Tibial nerve (tissue), 4 donors: Measurements from ENCODE around the gene ABCA4. TPM values are rescaled to one million over a fixed set of nuclear protein-coding genes. Genes with fewer than 3 reads are reported as not detected.

ENCODE experiments used
- DNase-seq, 2 donors: peaks; one replicate each; pipeline ENCODE4 v3.0.0-alpha.2; 2019; ENCODE audit warnings: low spot score in 2 of 2
- H3K27ac ChIP-seq, 4 donors: fragments of 200-600 bp; sonication (generic) in 3 of 4; one replicate each; pipeline ENCODE4 v1.5.1; 2017 to 2019; ENCODE audit warnings: mild to moderate bottlenecking in 1 of 4
- H3K27me3 ChIP-seq, 2 donors: fragments of 200-600 bp; sonication (generic) in 1 of 2; one replicate each; pipeline versions ENCODE4 v1.5.1 to v1.6.0; 2017 to 2019
- H3K36me3 ChIP-seq, 3 donors: fragments of 200-600 bp; sonication (generic); one replicate each; pipeline ENCODE4 v1.5.1; 2018 to 2019
- H3K4me1 ChIP-seq, 4 donors: fragments of 200-600 bp; sonication (generic) in 3 of 4; one replicate each; pipeline ENCODE4 v1.5.1; 2017 to 2019
- H3K4me3 ChIP-seq, 4 donors: fragments of 200-600 bp; sonication (generic) in 3 of 4; one replicate each; pipeline ENCODE4 v1.5.1; 2017 to 2019; ENCODE audit warnings: mild to moderate bottlenecking in 1 of 4, moderate library complexity in 1 of 4
- H3K9me3 ChIP-seq, 4 donors: fragments of 200-600 bp; sonication (generic) in 3 of 4; one replicate each; pipeline ENCODE4 v1.5.1; 2017 to 2019
- CTCF ChIP-seq, 5 experiments: fragments of 200-600 bp in 3 of 5; fragments of 450-650 bp in 2 of 5; sonication (generic) in 3 of 5; IDR thresholded peaks; one replicate each; pipeline ENCODE4 v1.5.1; 2016 to 2019; ENCODE audit warnings: antibody characterized with exemption in 5 of 5, mild to moderate bottlenecking in 3 of 5, moderate library complexity in 2 of 5
- EP300 ChIP-seq, 2 donors: sonication (generic); formaldehyde crosslinking; IDR thresholded peaks; one replicate each; pipeline ENCODE4 v1.6.1; 2017; ENCODE audit warnings: antibody characterized with exemption in 2 of 2, mild to moderate bottlenecking in 1 of 2
- POLR2A ChIP-seq, 2 donors: fragments of 450-650 bp; IDR thresholded peaks; one replicate each; pipeline ENCODE4 v1.6.1; 2017; ENCODE audit warnings: antibody characterized with exemption in 2 of 2, mild to moderate bottlenecking in 2 of 2, moderate library complexity in 2 of 2
- WGBS, 2 donors: methylation state at CpG; one replicate each; pipeline ENCODE4 v1.1.5; 2018; 5-methylcytosine and 5-hydroxymethylcytosine counted together
- total RNA-seq, 4 donors: library from RNA; depleted of rRNA; stranded (reverse); fragments of >200 nt; gene quantifications; one replicate each; pipeline ENCODE4 v1.1.0, GENCODE V29; 2016

ABCA4 gene
- total RNA-seq, 4 donors from 2014 or later = 0.20 to 0.21 TPM; not detected in 2

GRCh38 chr1:94039871-94040569, 80.9 kb downstream of the ABCA4 start:
- H3K27ac ChIP-seq = peak overlapping the region; percentile 11 to 74 (median 38)

GRCh38 chr1:94039514-94039870, 81.5 kb downstream of the ABCA4 start:
- Histone ChIP-seq H3K36me3 (no peaks in the 10 kb centered on the region), H3K4me1 (peaks cover 0 to 53% (median 4%) of the 10 kb centered on the region in 4 donors), H3K27ac (peak overlapping the region in 3 of 4 donors; percentile 28 to 74 (median 48)), H3K27me3 (no peaks in the 10 kb centered on the region), H3K9me3 (no peaks in the 10 kb centered on the region), H3K4me3 (no peak overlapping the region)
- 6 to 8% methylated on average over 4 of the region's 4 CpGs for WGBS, 2 donors
- DNase-seq = peak; percentile 74 to 80
- peak; percentile 58 to 85 (median 76) for TF ChIP-seq CTCF (IDR thresholded peaks at IDR 0.05)
- TF ChIP-seq EP300 (IDR thresholded peaks at IDR 0.05) = peak in 1 of 2 donors; percentile 36
- no peak for TF ChIP-seq POLR2A (IDR thresholded peaks at IDR 0.05)

More at GRCh38 chr1:94039871-94040569, 80.9 kb downstream of the ABCA4 start:
- Histone ChIP-seq H3K27me3 (no peaks in the 10 kb centered on the region), H3K36me3 (no peaks in the 10 kb centered on the region), H3K9me3 (no peaks in the 10 kb centered on the region), H3K4me3 (no peak overlapping the region), H3K4me1 (peaks cover 0 to 59% (median 9%) of the 10 kb centered on the region in 4 donors)
- WGBS, 2 donors = 76% methylated on average over 11 of the region's 11 CpGs
- DNase-seq = peak in 1 of 2 donors; percentile 47
- no peak for TF ChIP-seq POLR2A (IDR thresholded peaks at IDR 0.05)
- TF ChIP-seq CTCF (IDR thresholded peaks at IDR 0.05) = no peak
- peak in 1 of 2 donors; percentile 9 for TF ChIP-seq EP300 (IDR thresholded peaks at IDR 0.05)

- no peaks in the 10 kb centered on the region for H3K9me3 ChIP-seq
- no peaks in the 10 kb centered on the region for H3K36me3 ChIP-seq
- no peak for DNase-seq
- 37 to 40% methylated on average over 3 of the region's 3 CpGs for WGBS, 2 donors
- peaks cover 0 to 47% (median 0%) of the 10 kb centered on the region in 4 donors for H3K4me1 ChIP-seq
- H3K27me3 ChIP-seq = no peaks in the 10 kb centered on the region
- H3K27ac ChIP-seq = peak overlapping the region in 3 of 4 donors; percentile 48 to 74 (median 50)
- TF ChIP-seq POLR2A (IDR thresholded peaks at IDR 0.05) = no peak
- peak in 1 of 2 donors; percentile 52 for TF ChIP-seq EP300 (IDR thresholded peaks at IDR 0.05)
- no peak overlapping the region for H3K4me3 ChIP-seq
Measured at GRCh38 chr1:94038511-94038910, 82.4 kb downstream of the ABCA4 start.

GRCh38 chr1:94037392-94038229, 83.3 kb downstream of the ABCA4 start:
- Histone ChIP-seq H3K27me3 (no peaks in the 10 kb centered on the region), H3K4me1 (peaks cover 0 to 41% (median 0%) of the 10 kb centered on the region in 4 donors), H3K4me3 (no peak overlapping the region), H3K36me3 (no peaks in the 10 kb centered on the region), H3K9me3 (no peaks in the 10 kb centered on the region), H3K27ac (peak overlapping the region; percentile 15 to 74 (median 43))
- 78 to 82% methylated on average over 9 of the region's 9 CpGs for WGBS, 2 donors
- no peak for DNase-seq
- TF ChIP-seq EP300 (IDR thresholded peaks at IDR 0.05) (no peak), CTCF (IDR thresholded peaks at IDR 0.05) (no peak), POLR2A (IDR thresholded peaks at IDR 0.05) (no peak)

- no peak for DNase-seq
- peaks cover 0 to 36% (median 0%) of the 10 kb centered on the region in 4 donors for H3K4me1 ChIP-seq
- no peaks in the 10 kb centered on the region for H3K36me3 ChIP-seq
- TF ChIP-seq EP300 (IDR thresholded peaks at IDR 0.05) (peak in 1 of 2 donors; percentile 56), CTCF (IDR thresholded peaks at IDR 0.05) (no peak), POLR2A (IDR thresholded peaks at IDR 0.05) (no peak)
- no peak overlapping the region for H3K4me3 ChIP-seq
- peak overlapping the region in 3 of 4 donors; percentile 36 to 74 (median 68) for H3K27ac ChIP-seq
- H3K27me3 ChIP-seq = no peaks in the 10 kb centered on the region
- WGBS, 2 donors = 65 to 71% methylated on average over 6 of the region's 6 CpGs
- no peaks in the 10 kb centered on the region for H3K9me3 ChIP-seq
Measured at GRCh38 chr1:94036730-94037129, 84.2 kb downstream of the ABCA4 start.
